ENCODE measurements around the gene BEGAIN. TPM values are rescaled to one million over a fixed set of nuclear protein-coding genes. Genes with fewer than 3 reads are reported as not detected.
A peak's percentile ranks its signal among the peaks of the same experiment; 100 is the strongest.

The BEGAIN gene
- total and polyA plus RNA-seq, 8 donors: 1.2 to 3.6 (median 2.0) TPM

DNA sequence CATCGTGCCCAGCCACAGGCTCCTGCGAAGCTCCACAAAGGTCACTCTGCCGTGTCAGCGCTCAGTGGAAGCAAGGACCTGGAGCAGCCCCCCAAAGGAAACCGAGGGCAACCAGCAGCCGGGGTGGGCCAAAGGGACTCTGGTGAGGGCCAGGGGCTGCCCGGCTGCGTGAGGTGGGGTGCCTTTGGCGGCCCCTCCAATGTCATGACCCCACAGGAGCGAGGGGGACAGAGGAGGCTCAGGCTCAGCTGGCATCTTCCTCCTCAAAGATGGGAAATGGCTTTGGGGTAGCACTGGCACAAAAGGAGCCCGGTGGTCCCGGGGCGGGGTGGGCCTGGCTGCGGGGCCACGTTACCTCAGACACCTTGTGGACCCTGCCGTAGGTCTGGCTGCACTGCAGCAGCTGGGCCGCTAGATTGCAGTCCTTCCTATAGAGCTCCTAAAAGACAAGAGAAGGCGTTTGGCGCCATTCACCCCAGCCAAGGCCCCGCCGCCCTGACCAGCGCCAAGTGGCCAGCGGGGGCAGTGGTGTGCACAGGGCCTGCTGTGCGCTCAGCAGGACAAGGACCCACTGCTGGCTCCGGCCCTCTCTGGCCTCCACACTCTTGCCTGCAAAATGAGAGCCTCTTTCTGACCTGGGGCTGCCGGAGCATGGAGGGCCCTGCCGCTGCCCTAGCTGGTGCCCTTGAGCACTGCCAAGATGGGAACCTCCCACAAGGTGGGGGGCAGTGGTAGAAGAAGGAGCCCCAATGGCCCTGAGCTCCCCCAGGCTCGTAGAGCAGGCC, 46.9 kb downstream of the BEGAIN start:
- DNase-seq (peak in 2 of 4 donors; percentile 28 to 66), ATAC-seq (no peak)
- Histone ChIP-seq H3K9me3 (no peaks in the 10 kb centered on the region), H3K27ac (no peak overlapping the region), H3K4me3 (no peak overlapping the region), H3K27me3 (no peaks in the 10 kb centered on the region), H3K4me1 (no peaks in the 10 kb centered on the region), H3K36me3 (peaks cover 0 to 20% of the 10 kb centered on the region in 2 donors)
- intact Hi-C loops (cut with DNase I): no loop called here
- TF ChIP-seq, protein P1, sequence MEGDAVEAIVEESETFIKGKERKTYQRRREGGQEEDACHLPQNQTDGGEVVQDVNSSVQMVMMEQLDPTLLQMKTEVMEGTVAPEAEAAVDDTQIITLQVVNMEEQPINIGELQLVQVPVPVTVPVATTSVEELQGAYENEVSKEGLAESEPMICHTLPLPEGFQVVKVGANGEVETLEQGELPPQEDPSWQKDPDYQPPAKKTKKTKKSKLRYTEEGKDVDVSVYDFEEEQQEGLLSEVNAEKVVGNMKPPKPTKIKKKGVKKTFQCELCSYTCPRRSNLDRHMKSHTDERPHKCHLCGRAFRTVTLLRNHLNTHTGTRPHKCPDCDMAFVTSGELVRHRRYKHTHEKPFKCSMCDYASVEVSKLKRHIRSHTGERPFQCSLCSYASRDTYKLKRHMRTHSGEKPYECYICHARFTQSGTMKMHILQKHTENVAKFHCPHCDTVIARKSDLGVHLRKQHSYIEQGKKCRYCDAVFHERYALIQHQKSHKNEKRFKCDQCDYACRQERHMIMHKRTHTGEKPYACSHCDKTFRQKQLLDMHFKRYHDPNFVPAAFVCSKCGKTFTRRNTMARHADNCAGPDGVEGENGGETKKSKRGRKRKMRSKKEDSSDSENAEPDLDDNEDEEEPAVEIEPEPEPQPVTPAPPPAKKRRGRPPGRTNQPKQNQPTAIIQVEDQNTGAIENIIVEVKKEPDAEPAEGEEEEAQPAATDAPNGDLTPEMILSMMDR (IDR thresholded peaks at IDR 0.05): peak in 1 of 2 donors; percentile 22

DNA sequence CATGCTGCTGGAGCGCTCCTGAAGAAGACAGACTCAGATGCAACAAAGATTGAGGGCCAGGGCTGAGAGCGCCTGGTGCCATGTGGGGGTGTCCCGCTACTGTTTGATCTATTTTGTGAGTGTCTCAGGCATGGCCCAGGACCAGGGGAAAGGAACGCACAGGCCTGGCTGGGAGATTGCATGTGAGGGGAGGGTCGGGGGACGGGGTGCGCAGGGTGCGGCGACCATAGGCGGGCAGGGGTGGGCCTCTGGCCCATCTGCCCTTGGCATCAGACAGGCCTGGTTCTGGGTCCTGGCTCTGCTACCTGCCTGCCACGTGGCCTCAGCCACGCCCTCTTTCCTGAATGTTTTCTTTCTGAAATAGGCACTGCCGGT, 47.5 kb downstream of the BEGAIN start:
- Histone ChIP-seq H3K36me3 (peaks cover 0 to 20% of the 10 kb centered on the region in 2 donors), H3K4me3 (no peak overlapping the region), H3K4me1 (peaks cover 0 to 2% of the 10 kb centered on the region in 2 donors), H3K9me3 (no peaks in the 10 kb centered on the region), H3K27ac (no peak overlapping the region), H3K27me3 (no peaks in the 10 kb centered on the region)
- ATAC-seq: no peak
- no peak for DNase-seq
- intact Hi-C loops (cut with DNase I): no loop called here
- TF ChIP-seq, protein P1 (IDR thresholded peaks at IDR 0.05): no peak

DNA sequence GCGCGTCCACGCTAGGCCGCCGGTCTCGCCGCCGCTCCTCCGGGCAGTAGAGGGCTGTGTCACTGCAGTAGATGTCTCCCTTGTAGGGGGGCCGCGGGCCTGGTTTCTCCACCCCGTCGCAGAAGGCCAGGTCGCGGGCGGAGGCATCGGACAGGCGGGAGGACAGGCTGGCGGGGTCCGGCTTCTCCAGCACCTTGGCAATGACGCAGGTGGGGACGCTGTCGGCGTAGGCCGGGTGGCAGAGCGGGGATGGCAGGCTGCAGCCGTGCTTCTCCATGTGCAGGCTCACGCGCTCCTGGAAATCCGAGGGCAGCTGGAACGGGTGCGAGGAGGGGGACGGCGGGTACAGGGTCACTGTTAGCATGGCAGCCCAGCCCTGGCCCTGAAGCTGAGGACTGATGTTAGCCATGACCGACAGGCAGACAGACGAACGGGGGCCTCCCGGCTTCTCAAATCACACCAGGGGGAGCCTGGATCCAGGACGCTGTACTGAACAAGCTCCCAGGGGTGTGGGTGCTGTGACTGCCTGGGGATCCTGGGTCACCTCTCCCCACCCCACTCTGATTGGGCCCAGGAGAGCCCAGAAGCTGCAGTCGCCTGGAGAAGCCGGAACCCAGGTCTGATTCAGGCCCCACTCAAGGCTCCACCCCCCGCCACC, 48.1 kb downstream of the BEGAIN start:
- Histone ChIP-seq H3K36me3 (peaks cover 0 to 20% of the 10 kb centered on the region in 2 donors), H3K4me1 (peaks cover 0 to 8% of the 10 kb centered on the region in 2 donors), H3K9me3 (no peaks in the 10 kb centered on the region), H3K4me3 (no peak overlapping the region), H3K27ac (no peak overlapping the region), H3K27me3 (no peaks in the 10 kb centered on the region)
- TF ChIP-seq, protein P1 (IDR thresholded peaks at IDR 0.05): no peak
- DNase-seq: peak in 2 of 4 donors; percentile 29 to 79
- intact Hi-C loops (cut with DNase I): no loop called here
- no peak for ATAC-seq

DNA sequence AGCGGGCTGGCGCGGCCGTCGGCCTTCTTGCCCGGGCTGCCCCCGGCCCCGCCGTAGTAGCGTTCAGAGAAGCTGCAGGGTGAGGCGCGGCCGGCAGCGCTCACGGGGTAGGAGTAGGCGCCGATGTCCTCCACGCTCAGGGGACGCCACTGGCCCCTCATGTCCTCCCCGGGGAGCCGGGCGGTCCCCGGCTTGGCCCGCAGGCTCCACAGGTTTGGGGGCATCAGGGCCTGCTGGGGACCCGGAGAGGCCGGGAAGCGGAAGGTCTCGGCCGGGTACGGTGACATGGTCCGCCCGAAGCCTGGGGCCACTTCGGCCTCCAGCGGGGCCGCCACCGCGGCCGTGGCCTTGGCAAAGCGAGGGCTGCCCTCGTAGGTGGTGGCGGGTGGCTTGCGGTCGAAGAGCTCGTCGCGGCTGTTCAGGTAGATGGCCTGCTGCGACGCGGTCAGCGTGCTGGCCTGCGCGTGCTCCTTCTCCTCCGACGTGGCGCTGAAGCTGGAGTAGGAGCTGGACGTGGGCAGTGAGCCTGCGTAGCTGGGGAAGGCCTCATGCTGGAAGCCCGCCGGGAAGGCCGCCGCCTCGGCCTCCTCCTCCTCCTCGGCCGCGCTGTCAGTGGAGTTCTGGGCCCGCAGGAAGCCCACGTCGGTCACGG, 48.7 kb downstream of the BEGAIN start:
- no peak overlapping the region for H3K4me3 ChIP-seq
- H3K4me1 ChIP-seq: peaks cover 6 to 14% of the 10 kb centered on the region in 2 donors
- DNase-seq (peak in 2 of 4 donors; percentile 24 to 77), ATAC-seq (no peak)
- H3K9me3 ChIP-seq: no peaks in the 10 kb centered on the region
- intact Hi-C loops (cut with DNase I): no loop called here
- TF ChIP-seq, protein P1 (IDR thresholded peaks at IDR 0.05): no peak
- H3K36me3 ChIP-seq: peaks cover 0 to 20% of the 10 kb centered on the region in 2 donors
- no peaks in the 10 kb centered on the region for H3K27me3 ChIP-seq
- H3K27ac ChIP-seq: no peak overlapping the region

Measured in left lung (tissue), 10 donors.